Peyer's patch (tissue), 4 donors: ENCODE measurements around the gene RAB3GAP1. TPM values are rescaled to one million over a fixed set of nuclear protein-coding genes. Genes with fewer than 3 reads are reported as not detected.

ENCODE experiments used
- DNase-seq, 3 donors: peaks; one replicate each; pipeline ENCODE4 v3.0.0-alpha.2; 2017 to 2019
- H3K27ac ChIP-seq, 4 donors: fragments of 200-600 bp; sonication (generic); one replicate each; pipeline ENCODE4 v1.5.1; 2016 to 2019
- H3K27me3 ChIP-seq, 2 donors: fragments of 200-600 bp; sonication (generic); one replicate each; pipeline ENCODE4 v1.5.1; 2019
- H3K36me3 ChIP-seq, 3 donors: fragments of 200-600 bp; sonication (generic); one replicate each; pipeline ENCODE4 v1.5.1; 2016 to 2019
- H3K4me1 ChIP-seq, 4 donors: fragments of 200-600 bp; sonication (generic); one replicate each; pipeline ENCODE4 v1.5.1; 2016 to 2019
- H3K4me3 ChIP-seq, 4 donors: fragments of 200-600 bp; sonication (generic); 1 replicate in 3 of 4; 2 replicates in 1 of 4; pipeline ENCODE4 v1.5.1; 2016 to 2019; ENCODE audit warnings: mild to moderate bottlenecking in 1 of 4
- H3K9me3 ChIP-seq, 4 donors: fragments of 200-600 bp; sonication (generic); one replicate each; pipeline ENCODE4 v1.5.1; 2016 to 2019; ENCODE audit warnings: mild to moderate bottlenecking in 1 of 4
- POLR2A ChIP-seq, 2 donors: fragments of 450-650 bp; IDR thresholded peaks; one replicate each; pipeline ENCODE4 v1.5.1; 2017; ENCODE audit warnings: antibody characterized with exemption in 2 of 2, mild to moderate bottlenecking in 2 of 2, moderate library complexity in 2 of 2
- total RNA-seq, 4 donors: library from RNA; depleted of rRNA; stranded (reverse); fragments of >200 nt; gene quantifications; one replicate each; pipeline ENCODE4 v1.1.0, GENCODE V29; 2016
- TF ChIP-seq, protein P1 (sequence below), 6 experiments: fragments of 450-650 bp in 4 of 6; fragments of 200-600 bp in 2 of 6; sonication (generic) in 1 of 6; IDR thresholded peaks; one replicate each; pipeline ENCODE4 v1.5.1; 2017 to 2019; ENCODE audit warnings: antibody characterized with exemption in 6 of 6, mild to moderate bottlenecking in 3 of 6, moderate library complexity in 1 of 6

The RAB3GAP1 gene
- total RNA-seq, 4 donors from 2014 or later, result 34.5 to 89.1 (median 43.0) TPM

DNA sequence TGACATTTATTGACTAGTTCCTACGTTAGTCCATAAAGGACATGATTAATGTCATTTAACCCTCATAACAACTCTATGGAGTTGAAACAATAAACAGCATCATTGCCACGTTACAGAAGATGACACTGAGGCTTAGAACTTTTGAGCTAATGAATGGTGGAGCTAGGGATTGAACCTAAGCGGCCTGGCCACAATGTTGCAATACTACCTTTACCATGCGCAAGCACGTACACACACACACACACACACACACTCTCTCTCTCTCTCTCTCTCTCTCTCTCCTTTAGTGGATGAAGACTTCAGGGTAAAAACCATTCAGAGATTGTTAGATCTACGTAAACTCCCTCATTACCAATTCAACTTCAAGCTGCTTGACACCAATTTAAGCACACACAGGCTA lies 4.0 kb upstream of the RAB3GAP1 start:
- no peak for TF ChIP-seq POLR2A (IDR thresholded peaks at IDR 0.05)
- TF ChIP-seq, protein P1, sequence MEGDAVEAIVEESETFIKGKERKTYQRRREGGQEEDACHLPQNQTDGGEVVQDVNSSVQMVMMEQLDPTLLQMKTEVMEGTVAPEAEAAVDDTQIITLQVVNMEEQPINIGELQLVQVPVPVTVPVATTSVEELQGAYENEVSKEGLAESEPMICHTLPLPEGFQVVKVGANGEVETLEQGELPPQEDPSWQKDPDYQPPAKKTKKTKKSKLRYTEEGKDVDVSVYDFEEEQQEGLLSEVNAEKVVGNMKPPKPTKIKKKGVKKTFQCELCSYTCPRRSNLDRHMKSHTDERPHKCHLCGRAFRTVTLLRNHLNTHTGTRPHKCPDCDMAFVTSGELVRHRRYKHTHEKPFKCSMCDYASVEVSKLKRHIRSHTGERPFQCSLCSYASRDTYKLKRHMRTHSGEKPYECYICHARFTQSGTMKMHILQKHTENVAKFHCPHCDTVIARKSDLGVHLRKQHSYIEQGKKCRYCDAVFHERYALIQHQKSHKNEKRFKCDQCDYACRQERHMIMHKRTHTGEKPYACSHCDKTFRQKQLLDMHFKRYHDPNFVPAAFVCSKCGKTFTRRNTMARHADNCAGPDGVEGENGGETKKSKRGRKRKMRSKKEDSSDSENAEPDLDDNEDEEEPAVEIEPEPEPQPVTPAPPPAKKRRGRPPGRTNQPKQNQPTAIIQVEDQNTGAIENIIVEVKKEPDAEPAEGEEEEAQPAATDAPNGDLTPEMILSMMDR (IDR thresholded peaks at IDR 0.05), result no peak
- no peak for DNase-seq
- Histone ChIP-seq H3K27ac (no peak overlapping the region), H3K36me3 (no peaks in the 10 kb centered on the region), H3K9me3 (no peaks in the 10 kb centered on the region), H3K4me1 (peaks cover 0 to under 1% (median 0%) of the 10 kb centered on the region in 4 donors), H3K4me3 (no peak overlapping the region), H3K27me3 (no peaks in the 10 kb centered on the region)

DNA sequence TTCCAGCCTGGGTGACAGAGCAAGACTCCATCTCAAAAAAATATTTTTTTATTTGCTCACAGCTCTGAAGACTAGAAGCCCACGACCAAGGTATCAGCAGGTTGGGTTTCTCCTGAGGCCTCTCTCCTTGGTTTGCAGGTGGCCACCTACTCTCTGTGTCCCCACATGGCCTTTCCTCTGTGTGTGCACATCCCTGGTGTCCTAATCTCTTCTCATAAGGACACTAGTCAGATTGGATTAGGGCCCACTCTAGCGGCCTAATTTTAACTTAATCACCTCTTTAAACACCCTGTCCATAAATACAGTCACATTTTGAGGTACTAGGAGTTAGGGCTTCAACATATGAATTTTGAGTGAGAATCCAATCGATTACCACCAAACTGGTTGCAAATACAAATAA lies 2.0 kb upstream of the RAB3GAP1 start:
- no peak overlapping the region for H3K4me3 ChIP-seq
- no peak for TF ChIP-seq POLR2A (IDR thresholded peaks at IDR 0.05)
- TF ChIP-seq, protein P1 (IDR thresholded peaks at IDR 0.05), result no peak
- no peaks in the 10 kb centered on the region for H3K27me3 ChIP-seq
- peaks cover 0 to 19% (median 0%) of the 10 kb centered on the region in 4 donors for H3K4me1 ChIP-seq
- DNase-seq, result no peak
- H3K9me3 ChIP-seq, result no peaks in the 10 kb centered on the region
- no peak overlapping the region for H3K27ac ChIP-seq
- no peaks in the 10 kb centered on the region for H3K36me3 ChIP-seq

DNA sequence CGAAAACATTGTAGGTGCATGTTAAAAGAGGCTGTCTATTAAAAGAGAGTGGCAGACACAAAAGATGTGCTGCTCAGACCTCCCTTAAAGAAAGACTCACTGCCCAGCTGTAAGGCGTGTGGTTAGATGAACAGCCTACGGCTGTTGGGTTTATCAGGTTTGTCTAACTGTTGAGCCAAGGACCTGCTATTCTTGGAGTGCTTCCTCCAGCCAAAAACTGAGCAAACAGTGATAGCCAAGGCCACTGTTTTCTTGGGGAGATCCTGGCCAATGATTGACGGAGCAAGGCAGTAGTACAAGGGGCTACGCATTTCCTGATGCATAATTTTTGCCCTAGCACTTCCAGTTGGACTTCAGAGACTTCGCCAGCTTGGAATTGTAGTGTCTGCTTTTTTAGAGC lies 1.4 kb upstream of the RAB3GAP1 start:
- no peak for DNase-seq

DNA sequence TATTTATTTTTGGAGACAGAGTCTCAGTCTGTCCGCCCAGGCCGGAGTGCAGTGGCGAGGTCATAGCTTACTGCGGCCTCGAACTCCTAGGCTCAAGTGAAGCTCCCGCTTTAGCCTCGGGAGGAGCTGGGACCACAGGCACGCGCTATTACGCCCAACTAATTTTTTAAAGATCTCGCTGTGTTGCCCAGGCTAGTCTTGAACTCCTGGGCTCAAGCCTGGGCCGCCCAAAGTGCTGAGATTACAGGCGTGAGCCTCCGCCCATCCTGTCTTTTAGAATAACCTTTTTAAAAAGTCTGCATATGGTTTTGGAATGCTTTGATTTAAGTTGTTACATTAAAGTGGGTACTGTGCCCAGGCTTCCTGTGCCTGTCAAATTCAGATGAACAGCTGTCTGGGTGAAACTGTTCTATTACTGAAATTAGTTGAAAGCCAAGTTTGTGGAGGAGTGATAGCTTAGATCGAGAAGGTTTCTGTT lies 944 bp downstream of the RAB3GAP1 start:
- TF ChIP-seq, protein P1 (IDR thresholded peaks at IDR 0.05), result no peak
- no peak for TF ChIP-seq POLR2A (IDR thresholded peaks at IDR 0.05)
- peak overlapping the region in 3 of 4 donors; percentile 86 to 96 (median 92) for H3K27ac ChIP-seq

More for the DNA sequence above, 1.4 kb upstream of the RAB3GAP1 start:
- Histone ChIP-seq H3K9me3 (no peaks in the 10 kb centered on the region), H3K4me3 (no peak overlapping the region), H3K36me3 (no peaks in the 10 kb centered on the region), H3K27me3 (no peaks in the 10 kb centered on the region), H3K27ac (no peak overlapping the region), H3K4me1 (peaks cover 0 to 22% (median 0%) of the 10 kb centered on the region in 4 donors)
- TF ChIP-seq, protein P1 (IDR thresholded peaks at IDR 0.05), result no peak
- no peak for TF ChIP-seq POLR2A (IDR thresholded peaks at IDR 0.05)

DNA sequence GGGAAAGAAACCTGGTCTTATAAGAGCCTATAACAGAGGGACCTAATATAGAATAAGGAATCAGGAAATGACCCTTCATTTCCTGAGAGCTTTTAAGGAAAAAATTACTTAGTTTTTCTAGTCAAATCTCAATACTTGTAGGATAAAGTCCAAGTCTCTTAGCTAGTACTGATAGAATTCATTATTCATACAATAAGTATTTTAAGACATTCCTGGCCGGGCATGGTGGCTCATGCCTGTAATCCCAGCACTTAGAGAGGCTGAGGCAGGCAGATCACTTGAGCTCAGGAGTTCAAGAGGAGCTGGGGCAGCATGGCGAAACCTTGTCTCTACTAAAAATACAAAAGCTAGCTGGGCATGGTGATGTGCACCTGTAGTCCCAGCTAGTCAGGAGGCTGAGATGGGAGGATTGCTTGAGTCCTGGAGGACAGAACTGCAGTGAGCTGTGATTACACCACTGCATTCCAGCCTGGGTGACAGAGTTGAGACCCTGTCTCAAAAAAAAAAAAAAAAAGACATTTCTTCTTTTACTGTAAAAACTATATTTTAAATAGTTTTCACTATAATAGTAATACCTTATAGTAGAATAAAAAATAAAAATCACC lies 3.2 kb downstream of the RAB3GAP1 start:
- Histone ChIP-seq H3K36me3 (peaks cover 0 to 3% (median 0%) of the 10 kb centered on the region in 3 donors), H3K4me1 (peaks cover 0 to 22% (median 2%) of the 10 kb centered on the region in 4 donors)

More for the DNA sequence above, 944 bp downstream of the RAB3GAP1 start:
- no peaks in the 10 kb centered on the region for H3K9me3 ChIP-seq
- no peaks in the 10 kb centered on the region for H3K36me3 ChIP-seq
- no peaks in the 10 kb centered on the region for H3K27me3 ChIP-seq
- H3K4me1 ChIP-seq, result peaks cover 0 to 22% (median 1%) of the 10 kb centered on the region in 4 donors
- H3K4me3 ChIP-seq, result peak overlapping the region; percentile 61 to 77 (median 68)
- DNase-seq, result no peak

More for the DNA sequence above, 3.2 kb downstream of the RAB3GAP1 start:
- H3K9me3 ChIP-seq, result no peaks in the 10 kb centered on the region
- H3K27ac ChIP-seq, result no peak overlapping the region
- H3K4me3 ChIP-seq, result no peak overlapping the region
- H3K27me3 ChIP-seq, result no peaks in the 10 kb centered on the region
- TF ChIP-seq, protein P1 (IDR thresholded peaks at IDR 0.05), result no peak
- no peak for TF ChIP-seq POLR2A (IDR thresholded peaks at IDR 0.05)
- DNase-seq, result no peak
